ENCODE data around the gene JADE1.

JADE1 gene

GRCh38 chr4:128877934-128878333, 68.4 kb downstream of the JADE1 start:
- DNase-seq (ENCODE audit: low spot score), result no peak

GRCh38 chr4:128879283-128879682, 69.8 kb downstream of the JADE1 start:
- DNase-seq (ENCODE audit: low spot score), result no peak

- DNase-seq (ENCODE audit: low spot score), result no peak
Observed at GRCh38 chr4:128879971-128880370, 70.5 kb downstream of the JADE1 start.

GRCh38 chr4:128880662-128881061, 71.2 kb downstream of the JADE1 start:
- DNase-seq (ENCODE audit: low spot score), result no peak

- no peak for DNase-seq (ENCODE audit: low spot score)
Observed at GRCh38 chr4:128904821-128905220, 95.3 kb downstream of the JADE1 start.

- no peak for DNase-seq (ENCODE audit: low spot score)
Observed at GRCh38 chr4:128906581-128906980, 97.1 kb downstream of the JADE1 start.

- no peak for DNase-seq (ENCODE audit: low spot score)
Observed at GRCh38 chr4:128907981-128908380, 98.5 kb downstream of the JADE1 start.

- no peak for DNase-seq (ENCODE audit: low spot score)
Observed at GRCh38 chr4:128908735-128909134, 99.2 kb downstream of the JADE1 start.

GRCh38 chr4:128913228-128913627, 103.7 kb downstream of the JADE1 start:
- no peak for DNase-seq (ENCODE audit: low spot score)

- no peak for DNase-seq (ENCODE audit: low spot score)
Observed at GRCh38 chr4:128915544-128915943, 106.0 kb downstream of the JADE1 start.

GRCh38 chr4:128916832-128917231, 107.3 kb downstream of the JADE1 start:
- no peak for DNase-seq (ENCODE audit: low spot score)

GRCh38 chr4:128917781-128918180, 108.3 kb downstream of the JADE1 start:
- DNase-seq (ENCODE audit: low spot score), result no peak

GRCh38 chr4:128921954-128922353, 112.5 kb downstream of the JADE1 start:
- DNase-seq (ENCODE audit: low spot score), result no peak

All from COLO829 (cell line).